HepG2 (cell line): Measurements from ENCODE around the gene BTBD19. TPM values are rescaled to one million over a fixed set of nuclear protein-coding genes. Genes with fewer than 3 reads are reported as not detected.

Experiments
- ARNT ChIP-seq: fragments of 450-650 bp; IDR thresholded peaks from 2 replicates; pipeline ENCODE4 v1.6.1; 2017
- FOXO1 ChIP-seq: sonication (generic); formaldehyde crosslinking; IDR thresholded peaks from 2 replicates; pipeline ENCODE4 v1.4.0; 2020; ENCODE audit warnings: missing genetic modification reagents
- GPN1 ChIP-seq: sonication (generic); formaldehyde crosslinking; IDR thresholded peaks from 2 replicates; pipeline ENCODE4 v1.5.1; 2020; ENCODE audit warnings: missing genetic modification reagents, borderline replicate concordance
- HDAC2 ChIP-seq: sonication (generic); formaldehyde crosslinking; IDR thresholded peaks from 2 replicates; pipeline ENCODE4 v1.4.0; 2020; ENCODE audit warnings: missing genetic modification reagents
- HMG20A ChIP-seq: IDR thresholded peaks from 2 replicates; pipeline ENCODE4 v1.6.1; 2016; ENCODE audit warnings: borderline replicate concordance
- MED1 ChIP-seq: sonication (generic); formaldehyde crosslinking; IDR thresholded peaks from 2 replicates; pipeline ENCODE4 v1.4.0; 2020; ENCODE audit warnings: missing genetic modification reagents
- MEIS1 ChIP-seq: sonication (generic); formaldehyde crosslinking; IDR thresholded peaks from 2 replicates; pipeline ENCODE4 v1.9.0; 2021; ENCODE audit warnings: mild to moderate bottlenecking, missing genetic modification reagents, moderate library complexity, borderline replicate concordance
- MTF2 ChIP-seq: sonication (generic); formaldehyde crosslinking; IDR thresholded peaks from 2 replicates; pipeline ENCODE4 v1.5.0; 2020; ENCODE audit warnings: missing genetic modification reagents, borderline replicate concordance
- MZF1 ChIP-seq: sonication (generic); formaldehyde crosslinking; IDR thresholded peaks from 2 replicates; pipeline ENCODE4 v1.8.1; 2023; ENCODE audit warnings: mild to moderate bottlenecking, missing genetic modification reagents, borderline replicate concordance
- NFKB2 ChIP-seq: sonication (generic); formaldehyde crosslinking; IDR thresholded peaks from 2 replicates; pipeline ENCODE4 v1.4.0; 2020; ENCODE audit warnings: missing genetic modification reagents, borderline replicate concordance
- PHF20 ChIP-seq: sonication (generic); formaldehyde crosslinking; IDR thresholded peaks from 2 replicates; pipeline ENCODE4 v1.5.0; 2020; ENCODE audit warnings: mild to moderate bottlenecking, missing genetic modification reagents
- SSRP1 ChIP-seq: IDR thresholded peaks from 2 replicates; pipeline ENCODE4 v1.6.1; 2016; ENCODE audit warnings: control low read depth
- ZMYM2 ChIP-seq: sonication (generic); formaldehyde crosslinking; IDR thresholded peaks from 2 replicates; pipeline ENCODE4 v1.8.0; 2022; ENCODE audit warnings: mild to moderate bottlenecking, missing genetic modification reagents
- ZNF331 ChIP-seq: sonication (generic); formaldehyde crosslinking; IDR thresholded peaks from 2 replicates; pipeline ENCODE4 v1.4.0; 2020; ENCODE audit warnings: missing genetic modification reagents
- ZNF34 ChIP-seq: sonication (generic); formaldehyde crosslinking; IDR thresholded peaks from 2 replicates; pipeline ENCODE4 v1.4.0; 2020; ENCODE audit warnings: mild to moderate bottlenecking, missing genetic modification reagents, borderline replicate concordance
- ZNF460 ChIP-seq: sonication (generic); formaldehyde crosslinking; IDR thresholded peaks from 2 replicates; pipeline ENCODE4 v1.5.1; 2020; ENCODE audit warnings: missing genetic modification reagents, mild to moderate bottlenecking, borderline replicate concordance
- ZNF549 ChIP-seq: sonication (generic); formaldehyde crosslinking; IDR thresholded peaks from 2 replicates; pipeline ENCODE4 v1.5.0; 2020; ENCODE audit warnings: missing genetic modification reagents
- ZNF577 ChIP-seq: sonication (generic); formaldehyde crosslinking; IDR thresholded peaks from 2 replicates; pipeline ENCODE4 v1.4.0; 2020; ENCODE audit warnings: mild to moderate bottlenecking, low read depth, missing genetic modification reagents, borderline replicate concordance
- ZNF724P ChIP-seq: sonication (generic); formaldehyde crosslinking; IDR thresholded peaks from 2 replicates; pipeline ENCODE4 v1.8.0; 2022; ENCODE audit warnings: missing genetic modification reagents, borderline replicate concordance
- polyA plus RNA-seq, 8 experiments: library from polyadenylated mRNA; depleted of rRNA in 3 of 8; stranded (reverse) in 7 of 8; unstranded in 1 of 8; fragments of >200 nt; fragmentation: Illumina TruSeq in 4 of 8; extraction: Trizol in 4 of 8; gene quantifications; 2 replicates each; pipeline versions ENCODE4 v1.2.1 to v1.2.3, GENCODE V29; 2011 to 2016; ENCODE audit warnings: low read depth in 4 of 8, missing spikeins in 1 of 8, mixed read lengths in 1 of 8; ENCODE audit not compliant: insufficient read depth in 1 of 8
- total RNA-seq, 5 experiments: library from RNA; depleted of rRNA; stranded (reverse); fragments of >200 nt; fragmentation: Illumina TruSeq; extraction: Trizol; gene quantifications; 2 replicates each; pipeline ENCODE4 v1.2.3, GENCODE V29; 2016; ENCODE audit warnings: low read depth in 1 of 5
- TF ChIP-seq, protein P1 (sequence below): sonication (generic); formaldehyde crosslinking; conservative IDR thresholded peaks from 2 replicates; pipeline ENCODE4 v1.8.0; 2022; ENCODE audit warnings: low read depth, missing genetic modification reagents
- TF ChIP-seq, protein P2 (sequence below): sonication (generic); formaldehyde crosslinking; IDR thresholded peaks from 2 replicates; pipeline ENCODE4 v1.9.0; 2021; ENCODE audit warnings: missing genetic modification reagents, mild to moderate bottlenecking, borderline replicate concordance
- TF ChIP-seq, protein P3 (sequence below): sonication (generic); formaldehyde crosslinking; IDR thresholded peaks from 2 replicates; pipeline ENCODE4 v1.9.0; 2021; ENCODE audit warnings: missing genetic modification reagents, borderline replicate concordance
- TF ChIP-seq, protein P4 (sequence below): sonication (generic); formaldehyde crosslinking; IDR thresholded peaks from 2 replicates; pipeline ENCODE4 v1.4.0; 2020; ENCODE audit warnings: mild to moderate bottlenecking, missing genetic modification reagents, borderline replicate concordance

Gene BTBD19
- total and polyA plus RNA-seq, 2 of the 13 experiments (the other 11 are each of a cell fraction or from before 2014, with no cell fraction given) = 2.7 to 6.7 TPM

DNA sequence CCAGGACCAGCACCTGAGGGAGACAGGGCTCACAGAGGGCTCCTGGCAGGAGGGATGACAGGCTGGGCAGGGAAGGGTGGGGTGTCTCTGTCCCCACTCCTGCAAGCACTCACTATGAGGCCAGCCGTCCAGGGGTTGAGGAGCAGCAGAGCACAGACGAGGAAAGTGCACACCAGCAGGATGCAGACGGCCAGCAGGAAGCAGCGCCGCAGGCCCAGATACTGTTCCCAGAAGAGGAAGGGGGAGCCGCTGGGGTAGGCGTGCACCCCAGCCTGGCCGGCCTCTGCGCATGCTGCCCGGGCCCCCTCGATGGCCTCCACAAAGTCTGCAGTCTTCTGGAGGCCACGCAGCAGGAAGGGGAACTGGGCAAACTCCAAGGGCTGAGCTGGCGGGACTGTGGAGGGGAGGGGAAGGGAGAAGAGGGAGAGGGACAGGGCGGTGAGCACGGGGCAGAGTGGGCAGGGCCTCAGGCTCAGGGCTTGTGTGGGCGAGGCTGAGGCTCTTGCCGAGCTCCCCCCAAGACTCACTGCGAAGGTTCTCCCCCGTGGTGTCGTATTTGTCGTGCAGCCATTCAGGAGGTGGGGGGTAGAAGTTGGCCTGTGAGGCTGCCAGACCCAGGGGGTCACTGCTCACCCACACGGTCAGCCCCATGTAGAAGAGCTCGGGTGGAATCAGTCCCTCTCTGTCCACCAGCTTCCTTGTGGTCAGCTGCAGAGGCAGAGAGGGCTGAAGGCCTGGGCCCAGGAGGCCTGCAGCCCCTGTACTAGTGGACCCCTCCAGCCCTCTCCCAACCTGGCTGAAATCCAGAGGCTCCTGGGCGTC, 18.3 kb downstream of the BTBD19 start (continued):
- TF ChIP-seq, protein P1, sequence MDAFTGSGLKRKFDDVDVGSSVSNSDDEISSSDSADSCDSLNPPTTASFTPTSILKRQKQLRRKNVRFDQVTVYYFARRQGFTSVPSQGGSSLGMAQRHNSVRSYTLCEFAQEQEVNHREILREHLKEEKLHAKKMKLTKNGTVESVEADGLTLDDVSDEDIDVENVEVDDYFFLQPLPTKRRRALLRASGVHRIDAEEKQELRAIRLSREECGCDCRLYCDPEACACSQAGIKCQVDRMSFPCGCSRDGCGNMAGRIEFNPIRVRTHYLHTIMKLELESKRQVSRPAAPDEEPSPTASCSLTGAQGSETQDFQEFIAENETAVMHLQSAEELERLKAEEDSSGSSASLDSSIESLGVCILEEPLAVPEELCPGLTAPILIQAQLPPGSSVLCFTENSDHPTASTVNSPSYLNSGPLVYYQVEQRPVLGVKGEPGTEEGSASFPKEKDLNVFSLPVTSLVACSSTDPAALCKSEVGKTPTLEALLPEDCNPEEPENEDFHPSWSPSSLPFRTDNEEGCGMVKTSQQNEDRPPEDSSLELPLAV (CRISPR knock-in tag) = no peak
- TF ChIP-seq HDAC2 (peak; percentile 53), MED1 (CRISPR knock-in tag) (peak; percentile 65), MEIS1 (CRISPR knock-in tag) (no peak), GPN1 (no peak), ZNF460 (peak; percentile 53; the same call in 1 of the 2 replicates), NFKB2 (CRISPR knock-in tag) (peak; percentile 88; the same call in 1 of the 2 replicates), ARNT (no peak), MTF2 (no peak), FOXO1 (CRISPR knock-in tag) (no peak), ZNF331 (CRISPR knock-in tag) (no peak; the same call in 1 of the 2 replicates), ZNF724P (CRISPR knock-in tag) (no peak), HMG20A (CRISPR knock-in tag) (no peak), SSRP1 (CRISPR knock-in tag) (no peak), ZNF577 (no peak), ZMYM2 (CRISPR knock-in tag) (peak; percentile 70), ZNF549 (CRISPR knock-in tag) (no peak), ZNF34 (CRISPR knock-in tag) (no peak), MZF1 (no peak; the same call in 1 of the 2 replicates), PHF20 (CRISPR knock-in tag) (peak; percentile 46)
- TF ChIP-seq, protein P2, sequence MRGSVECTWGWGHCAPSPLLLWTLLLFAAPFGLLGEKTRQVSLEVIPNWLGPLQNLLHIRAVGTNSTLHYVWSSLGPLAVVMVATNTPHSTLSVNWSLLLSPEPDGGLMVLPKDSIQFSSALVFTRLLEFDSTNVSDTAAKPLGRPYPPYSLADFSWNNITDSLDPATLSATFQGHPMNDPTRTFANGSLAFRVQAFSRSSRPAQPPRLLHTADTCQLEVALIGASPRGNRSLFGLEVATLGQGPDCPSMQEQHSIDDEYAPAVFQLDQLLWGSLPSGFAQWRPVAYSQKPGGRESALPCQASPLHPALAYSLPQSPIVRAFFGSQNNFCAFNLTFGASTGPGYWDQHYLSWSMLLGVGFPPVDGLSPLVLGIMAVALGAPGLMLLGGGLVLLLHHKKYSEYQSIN (CRISPR knock-in tag) = no peak
- TF ChIP-seq, protein P3, sequence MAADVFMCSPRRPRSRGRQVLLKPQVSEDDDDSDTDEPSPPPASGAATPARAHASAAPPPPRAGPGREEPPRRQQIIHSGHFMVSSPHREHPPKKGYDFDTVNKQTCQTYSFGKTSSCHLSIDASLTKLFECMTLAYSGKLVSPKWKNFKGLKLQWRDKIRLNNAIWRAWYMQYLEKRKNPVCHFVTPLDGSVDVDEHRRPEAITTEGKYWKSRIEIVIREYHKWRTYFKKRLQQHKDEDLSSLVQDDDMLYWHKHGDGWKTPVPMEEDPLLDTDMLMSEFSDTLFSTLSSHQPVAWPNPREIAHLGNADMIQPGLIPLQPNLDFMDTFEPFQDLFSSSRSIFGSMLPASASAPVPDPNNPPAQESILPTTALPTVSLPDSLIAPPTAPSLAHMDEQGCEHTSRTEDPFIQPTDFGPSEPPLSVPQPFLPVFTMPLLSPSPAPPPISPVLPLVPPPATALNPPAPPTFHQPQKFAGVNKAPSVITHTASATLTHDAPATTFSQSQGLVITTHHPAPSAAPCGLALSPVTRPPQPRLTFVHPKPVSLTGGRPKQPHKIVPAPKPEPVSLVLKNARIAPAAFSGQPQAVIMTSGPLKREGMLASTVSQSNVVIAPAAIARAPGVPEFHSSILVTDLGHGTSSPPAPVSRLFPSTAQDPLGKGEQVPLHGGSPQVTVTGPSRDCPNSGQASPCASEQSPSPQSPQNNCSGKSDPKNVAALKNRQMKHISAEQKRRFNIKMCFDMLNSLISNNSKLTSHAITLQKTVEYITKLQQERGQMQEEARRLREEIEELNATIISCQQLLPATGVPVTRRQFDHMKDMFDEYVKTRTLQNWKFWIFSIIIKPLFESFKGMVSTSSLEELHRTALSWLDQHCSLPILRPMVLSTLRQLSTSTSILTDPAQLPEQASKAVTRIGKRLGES = no peak
- TF ChIP-seq, protein P4, sequence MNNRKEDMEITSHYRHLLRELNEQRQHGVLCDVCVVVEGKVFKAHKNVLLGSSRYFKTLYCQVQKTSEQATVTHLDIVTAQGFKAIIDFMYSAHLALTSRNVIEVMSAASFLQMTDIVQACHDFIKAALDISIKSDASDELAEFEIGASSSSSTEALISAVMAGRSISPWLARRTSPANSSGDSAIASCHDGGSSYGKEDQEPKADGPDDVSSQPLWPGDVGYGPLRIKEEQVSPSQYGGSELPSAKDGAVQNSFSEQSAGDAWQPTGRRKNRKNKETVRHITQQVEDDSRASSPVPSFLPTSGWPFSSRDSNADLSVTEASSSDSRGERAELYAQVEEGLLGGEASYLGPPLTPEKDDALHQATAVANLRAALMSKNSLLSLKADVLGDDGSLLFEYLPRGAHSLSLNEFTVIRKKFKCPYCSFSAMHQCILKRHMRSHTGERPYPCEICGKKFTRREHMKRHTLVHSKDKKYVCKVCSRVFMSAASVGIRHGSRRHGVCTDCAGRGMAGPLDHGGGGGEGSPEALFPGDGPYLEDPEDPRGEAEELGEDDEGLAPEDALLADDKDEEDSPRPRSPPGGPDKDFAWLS (CRISPR knock-in tag) = no peak; the same call in 1 of the 2 replicates
